ENCODE data around the gene TBP. TPM values are rescaled to one million over a fixed set of nuclear protein-coding genes. Genes with fewer than 3 reads are reported as not detected.
"Not testable (repeated sequence)": the region's sequence is repeated elsewhere in the genome, so short reads cannot be mapped to it uniquely, and the experiment has no call there.

Gene TBP
- total RNA-seq, 2 experiments from 2014 or later: 19.1 to 19.6 TPM

DNA sequence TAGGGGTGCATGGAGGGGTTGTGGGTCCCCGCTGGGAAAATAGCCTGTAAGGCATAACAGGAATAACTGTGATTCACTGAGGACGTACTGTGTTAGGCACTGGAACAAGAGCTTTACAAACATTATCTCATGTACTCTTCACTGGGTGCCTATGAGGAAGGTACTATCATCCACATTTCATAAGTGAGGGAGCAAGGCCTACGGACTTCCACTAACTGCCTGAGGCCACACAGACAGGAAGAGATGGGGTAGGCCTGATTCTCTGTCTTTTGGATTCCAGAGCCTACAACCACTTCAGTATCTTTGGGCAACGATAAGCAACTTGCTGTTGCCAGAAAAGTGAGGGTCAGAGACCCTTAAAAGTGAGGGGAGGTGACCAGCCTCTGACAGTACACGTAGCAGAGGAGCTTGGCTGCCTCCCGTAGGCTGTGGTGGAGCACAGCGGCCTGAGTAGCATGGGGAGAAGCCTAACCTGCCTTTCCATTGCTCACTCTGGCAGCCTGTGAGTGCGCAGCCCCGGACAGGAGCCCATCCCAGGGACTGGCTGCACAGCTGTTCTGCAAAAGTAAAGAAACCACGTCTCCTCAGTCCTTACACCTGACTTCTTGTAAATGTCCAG, 31.5 kb upstream of the TBP start:
- no peaks in the 10 kb centered on the region for H3K36me3 Mint-ChIP-seq (ENCODE audit: low read depth)
- peaks cover 18% of the 10 kb centered on the region for H3K4me1 Mint-ChIP-seq
- H3K27me3 Mint-ChIP-seq: peaks cover 54% of the 10 kb centered on the region
- no peak overlapping the region for H3K27ac Mint-ChIP-seq
- no peak overlapping the region for H3K4me3 Mint-ChIP-seq
- DNase-seq: no peak
- POLR2A ChIA-PET: no interaction called here
- no peaks in the 10 kb centered on the region for H3K9me3 Mint-ChIP-seq
- CTCF ChIA-PET: interaction anchor here (0.9 to 1.3 kb wide), 2 partner anchors 719 to 733 kb away, joined by 3 read pairs; no protein-coding TSS in a partner anchor

DNA sequence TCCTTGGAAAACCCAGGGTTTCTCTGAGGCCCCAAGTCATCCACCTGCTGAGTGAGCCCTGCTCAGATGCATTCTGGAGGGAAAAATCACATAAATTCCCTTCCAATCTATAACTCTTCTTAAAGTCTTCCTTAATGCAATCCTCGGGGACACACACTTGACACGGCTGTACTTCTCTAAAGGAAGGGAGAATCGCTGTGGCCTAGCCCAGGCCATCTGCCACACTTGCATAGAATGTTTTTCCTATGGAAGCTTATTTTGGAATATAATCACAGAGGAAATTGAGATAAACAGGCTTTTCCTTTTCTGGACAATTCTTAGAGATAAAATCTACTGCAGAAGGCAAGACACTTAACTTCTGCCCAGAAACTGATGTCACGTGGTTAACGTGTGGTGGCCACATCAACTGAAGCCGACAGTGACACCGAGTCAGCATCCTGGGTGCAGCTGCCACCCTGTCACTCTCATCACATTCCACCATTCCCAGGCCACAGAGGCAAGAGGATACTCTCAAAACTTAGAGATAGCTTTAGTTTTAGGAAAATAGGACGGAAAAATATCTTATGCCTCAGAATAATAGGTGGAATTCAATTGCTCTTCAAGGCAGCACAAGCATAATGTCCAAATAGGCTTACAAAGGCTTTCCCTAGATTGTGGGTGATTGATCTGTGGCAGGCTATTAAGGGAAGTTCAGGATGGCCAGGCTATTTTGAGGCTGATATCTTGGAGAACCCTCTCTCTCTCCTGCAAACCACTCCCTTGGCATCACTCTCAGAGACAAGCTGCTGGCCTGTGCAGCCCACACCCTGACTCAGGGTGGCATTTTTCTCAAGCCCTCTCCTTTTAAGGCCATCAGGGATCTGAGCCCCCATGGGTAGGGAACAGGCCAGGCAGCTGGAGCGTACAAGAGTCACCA, 30.7 kb upstream of the TBP start:
- Mint-ChIP-seq H3K4me3 (no peak overlapping the region), H3K27ac (no peak overlapping the region), H3K36me3 (ENCODE audit: low read depth) (no peaks in the 10 kb centered on the region), H3K27me3 (peaks cover 46% of the 10 kb centered on the region), H3K9me3 (no peaks in the 10 kb centered on the region), H3K4me1 (peaks cover 21% of the 10 kb centered on the region)
- DNase-seq: peak; percentile 44
- POLR2A ChIA-PET: interaction anchor here (1.1 to 1.2 kb wide), 2 partner anchors 216 to 772 kb away, joined by 3 read pairs; no protein-coding TSS in a partner anchor
- CTCF ChIA-PET: interaction anchor here (0.9 to 1.3 kb wide), 4 partner anchors 17 to 734 kb away, joined by 3 read pairs; no protein-coding TSS in a partner anchor

DNA sequence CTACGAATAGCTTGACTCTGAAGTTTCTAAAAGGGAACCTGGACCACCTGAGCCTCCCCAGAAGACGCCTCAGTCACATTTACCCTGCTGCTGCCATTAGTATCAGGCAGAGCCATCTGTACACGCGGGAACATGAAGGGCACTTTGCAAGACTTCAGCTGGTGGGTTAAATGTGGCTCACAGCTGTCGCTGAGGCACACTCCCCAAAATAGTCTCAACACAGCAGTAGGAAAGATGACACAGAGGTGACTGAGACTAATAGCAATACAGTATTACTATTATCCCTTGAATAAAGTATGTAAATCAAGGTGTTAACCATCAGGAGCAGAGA, 30.0 kb upstream of the TBP start:
- peaks cover 40% of the 10 kb centered on the region for H3K27me3 Mint-ChIP-seq
- no peak overlapping the region for H3K4me3 Mint-ChIP-seq
- H3K9me3 Mint-ChIP-seq: no peaks in the 10 kb centered on the region
- H3K36me3 Mint-ChIP-seq (ENCODE audit: low read depth): no peaks in the 10 kb centered on the region
- no peak for DNase-seq
- peaks cover 25% of the 10 kb centered on the region for H3K4me1 Mint-ChIP-seq
- no peak overlapping the region for H3K27ac Mint-ChIP-seq
- CTCF ChIA-PET: interaction anchor here (1.0 to 1.2 kb wide), 2 partner anchors 16 to 734 kb away, joined by 3 read pairs; no protein-coding TSS in a partner anchor
- POLR2A ChIA-PET: interaction anchor here (1.1 to 1.2 kb wide), 2 partner anchors 217 to 772 kb away, joined by 3 read pairs; no protein-coding TSS in a partner anchor

- Mint-ChIP-seq H3K27me3 (peaks cover 24% of the 10 kb centered on the region), H3K36me3 (ENCODE audit: low read depth) (no peaks in the 10 kb centered on the region), H3K4me1 (peaks cover 27% of the 10 kb centered on the region), H3K4me3 (no peak overlapping the region), H3K27ac (no peak overlapping the region), H3K9me3 (no peaks in the 10 kb centered on the region)
- ChIA-PET CTCF (interaction anchor here (1.0 kb wide), 1 partner anchor 737 kb away, joined by 3 read pairs; no protein-coding TSS in a partner anchor), POLR2A (no interaction called here)
- no peak for DNase-seq
Observed at GRCh38 chr6:170525795-170526194, 28.4 kb upstream of the TBP start.

DNA sequence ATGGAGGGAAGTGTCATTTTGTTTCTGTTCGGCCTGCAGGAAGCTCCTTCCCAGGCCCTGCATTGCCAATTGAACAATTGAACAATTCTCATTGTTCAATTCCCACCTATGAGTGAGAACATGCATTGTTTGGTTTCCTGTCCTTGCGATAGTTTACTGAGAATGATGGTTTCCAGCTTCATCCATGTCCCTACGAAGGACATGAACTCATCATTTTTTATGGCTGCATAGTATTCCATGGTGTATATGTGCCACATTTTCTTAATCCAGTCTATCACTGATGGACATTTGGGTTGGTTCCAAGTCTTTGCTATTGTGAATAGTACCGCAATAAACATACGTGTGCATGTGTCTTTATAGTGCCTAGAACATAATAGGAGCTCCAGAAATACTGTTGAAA, 26.2 kb upstream of the TBP start:
- H3K4me3 Mint-ChIP-seq; H3K9me3 Mint-ChIP-seq; POLR2A ChIA-PET; H3K27ac Mint-ChIP-seq; DNase-seq; H3K36me3 Mint-ChIP-seq (ENCODE audit: low read depth): not testable (repeated sequence)
- CTCF ChIA-PET: interaction anchor here (1.2 to 3.3 kb wide), 4 partner anchors 11 to 696 kb away, joined by 3 to 12 read pairs (median 6); no protein-coding TSS in a partner anchor
- Mint-ChIP-seq H3K4me1 (peaks cover 19% of the 10 kb centered on the region), H3K27me3 (peaks cover 15% of the 10 kb centered on the region)

DNA sequence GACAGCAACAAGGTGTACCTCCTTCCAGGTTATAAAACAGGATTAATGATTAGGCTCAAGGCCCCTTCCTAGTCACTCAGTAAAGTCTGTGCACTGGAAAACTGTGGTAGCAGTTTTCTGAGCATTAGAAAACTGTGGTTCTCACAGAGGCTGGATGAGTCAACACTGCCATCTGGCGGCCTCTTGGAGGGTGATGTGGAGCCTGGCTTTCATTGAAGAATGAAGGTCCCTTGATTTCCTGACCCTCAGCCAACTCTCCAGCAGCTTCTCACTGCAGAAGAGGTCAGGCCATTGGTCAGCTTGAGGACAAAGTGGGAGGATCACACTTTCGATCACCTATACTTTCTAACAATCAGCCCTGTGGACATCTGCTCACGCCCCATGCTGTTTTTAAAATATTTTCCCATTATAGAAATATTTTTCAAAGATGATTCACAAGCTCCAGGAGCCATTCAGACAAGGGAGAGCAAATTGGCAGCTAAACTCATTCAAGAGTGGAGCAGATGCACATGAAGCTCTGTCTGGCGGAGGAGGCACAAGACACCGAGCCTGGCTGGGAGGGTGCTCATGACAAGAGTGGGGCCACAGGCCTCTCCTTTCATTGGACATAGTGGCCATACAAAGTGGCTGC, 24.2 kb upstream of the TBP start:
- peak; percentile 71 for DNase-seq
- H3K4me3 Mint-ChIP-seq: no peak overlapping the region
- peaks cover 10% of the 10 kb centered on the region for H3K27me3 Mint-ChIP-seq
- H3K27ac Mint-ChIP-seq: no peak overlapping the region
- ChIA-PET CTCF (interaction anchor here (0.9 to 3.3 kb wide), 14 partner anchors 10 to 808 kb away, joined by 3 to 20 read pairs (median 4); partner anchors contain the start of gene TBP), POLR2A (no interaction called here)
- H3K36me3 Mint-ChIP-seq (ENCODE audit: low read depth): peaks cover 5% of the 10 kb centered on the region
- peaks cover 9% of the 10 kb centered on the region for H3K4me1 Mint-ChIP-seq
- no peaks in the 10 kb centered on the region for H3K9me3 Mint-ChIP-seq

GRCh38 chr6:170532867-170533488, 21.2 kb upstream of the TBP start:
- ChIA-PET CTCF (no interaction called here), POLR2A (no interaction called here)
- Mint-ChIP-seq H3K27me3 (no peaks in the 10 kb centered on the region), H3K27ac (no peak overlapping the region), H3K36me3 (ENCODE audit: low read depth) (peaks cover 30% of the 10 kb centered on the region), H3K4me1 (peaks cover 9% of the 10 kb centered on the region), H3K9me3 (no peaks in the 10 kb centered on the region), H3K4me3 (no peak overlapping the region)
- no peak for DNase-seq

- peaks cover 35% of the 10 kb centered on the region for H3K36me3 Mint-ChIP-seq (ENCODE audit: low read depth)
- H3K9me3 Mint-ChIP-seq: no peaks in the 10 kb centered on the region
- ChIA-PET CTCF (interaction anchor here (1.3 kb wide), 1 partner anchor 702 kb away, joined by 3 read pairs; no protein-coding TSS in a partner anchor), POLR2A (no interaction called here)
- no peak overlapping the region for H3K4me3 Mint-ChIP-seq
- H3K4me1 Mint-ChIP-seq: peaks cover 3% of the 10 kb centered on the region
- no peak overlapping the region for H3K27ac Mint-ChIP-seq
- no peak for DNase-seq
- H3K27me3 Mint-ChIP-seq: no peaks in the 10 kb centered on the region
Observed at GRCh38 chr6:170533792-170534191, 20.4 kb upstream of the TBP start.

DNA sequence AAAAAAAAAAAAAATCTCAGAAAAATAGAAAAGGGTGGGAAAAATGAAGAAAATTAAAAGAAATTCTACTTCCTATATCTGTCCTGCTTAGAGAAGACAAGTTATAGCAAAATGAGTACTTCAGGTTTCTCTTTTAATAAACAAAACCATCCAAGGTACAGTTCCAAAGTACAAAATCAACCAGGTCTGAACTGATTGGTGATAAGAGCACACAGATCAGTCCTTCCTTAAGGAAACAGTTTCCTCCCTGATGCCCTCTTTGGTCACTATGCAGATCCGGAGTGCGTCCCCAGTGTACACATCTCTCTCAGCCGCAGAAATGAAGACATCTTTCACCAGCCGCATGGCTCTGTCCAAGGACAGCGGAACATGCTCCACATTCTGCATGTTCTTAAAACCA, 19.2 kb upstream of the TBP start:
- POLR2A ChIA-PET: no interaction called here
- peaks cover 45% of the 10 kb centered on the region for H3K36me3 Mint-ChIP-seq (ENCODE audit: low read depth)

GRCh38 chr6:170536671-170537070, 17.5 kb upstream of the TBP start:
- POLR2A ChIA-PET: no interaction called here
- CTCF ChIA-PET: interaction anchor here (1.8 kb wide), 1 partner anchor 19 kb away, joined by 4 read pairs; no protein-coding TSS in a partner anchor
- H3K36me3 Mint-ChIP-seq (ENCODE audit: low read depth): peaks cover 60% of the 10 kb centered on the region

More for the DNA sequence above, 19.2 kb upstream of the TBP start:
- H3K27ac Mint-ChIP-seq: no peak overlapping the region
- no peak overlapping the region for H3K4me3 Mint-ChIP-seq
- CTCF ChIA-PET: interaction anchor here (0.7 to 1.3 kb wide), 2 partner anchors 21 to 703 kb away, joined by 3 read pairs; no protein-coding TSS in a partner anchor
- peaks cover 3% of the 10 kb centered on the region for H3K4me1 Mint-ChIP-seq
- no peaks in the 10 kb centered on the region for H3K27me3 Mint-ChIP-seq
- no peak for DNase-seq
- H3K9me3 Mint-ChIP-seq: no peaks in the 10 kb centered on the region

DNA sequence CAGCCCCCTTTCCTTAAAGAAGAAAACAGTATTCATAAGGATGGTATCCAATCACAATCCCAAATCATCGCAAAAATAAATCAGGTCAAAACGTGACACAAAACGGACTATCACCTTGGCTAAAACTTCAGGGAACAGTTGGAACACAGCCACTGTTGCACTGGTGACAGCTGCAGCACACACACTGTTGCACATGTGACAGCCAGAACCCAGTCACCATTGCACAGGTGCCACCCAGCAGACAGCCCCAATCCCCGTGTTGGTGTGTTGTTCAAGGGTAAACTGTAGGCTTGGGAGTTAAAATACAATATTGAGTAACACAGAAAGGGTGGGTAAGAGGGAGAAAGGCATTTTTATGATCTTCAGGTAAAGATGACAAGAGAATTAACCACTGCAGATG, 16.8 kb upstream of the TBP start:
- POLR2A ChIA-PET: no interaction called here
- Mint-ChIP-seq H3K36me3 (ENCODE audit: low read depth) (peaks cover 64% of the 10 kb centered on the region), H3K27ac (no peak overlapping the region)

More at GRCh38 chr6:170536671-170537070, 17.5 kb upstream of the TBP start:
- Mint-ChIP-seq H3K9me3 (no peaks in the 10 kb centered on the region), H3K27ac (no peak overlapping the region), H3K4me1 (peaks cover 11% of the 10 kb centered on the region), H3K4me3 (no peak overlapping the region), H3K27me3 (no peaks in the 10 kb centered on the region)
- no peak for DNase-seq

GRCh38 chr6:170542031-170542719, 12.0 kb upstream of the TBP start:
- Mint-ChIP-seq H3K27ac (no peak overlapping the region), H3K4me3 (no peak overlapping the region), H3K36me3 (ENCODE audit: low read depth) (peaks cover 80% of the 10 kb centered on the region), H3K9me3 (no peaks in the 10 kb centered on the region), H3K27me3 (no peaks in the 10 kb centered on the region), H3K4me1 (peaks cover 11% of the 10 kb centered on the region)
- POLR2A ChIA-PET: interaction anchor here (0.6 to 1.3 kb wide), 3 partner anchors 10 to 790 kb away, joined by 4 to 6 read pairs (median 4); partner anchors contain the start of genes DYNLT2, ERMARD and TBP
- CTCF ChIA-PET: interaction anchor here (0.9 kb wide), 1 partner anchor 10 kb away, joined by 3 read pairs; no protein-coding TSS in a partner anchor
- no peak for DNase-seq

More for the DNA sequence above, 16.8 kb upstream of the TBP start:
- CTCF ChIA-PET: interaction anchor here (1.8 kb wide), 1 partner anchor 20 kb away, joined by 4 read pairs; no protein-coding TSS in a partner anchor
- no peaks in the 10 kb centered on the region for H3K9me3 Mint-ChIP-seq
- H3K4me3 Mint-ChIP-seq: no peak overlapping the region
- no peak for DNase-seq
- H3K4me1 Mint-ChIP-seq: peaks cover 11% of the 10 kb centered on the region
- H3K27me3 Mint-ChIP-seq: no peaks in the 10 kb centered on the region
